Panc1 (cell line): Measurements from ENCODE around the gene LILRB2. TPM values are rescaled to one million over a fixed set of nuclear protein-coding genes. Genes with fewer than 3 reads are reported as not detected.

Experiments
- ATAC-seq: fragments of 200-7000 bp; cut with Tn5 transposase; 2 replicates; pipeline ENCODE4 v1.9.1; 2020; ENCODE audit warnings: mild to moderate bottlenecking, moderate library complexity
- BruUV-seq: library from RNA; stranded (reverse); fragments of 400-500 nt; replicated peaks from 2 replicates; lab custom pipeline; 2021; lab: Mats Ljungman, UMichigan
- CTCF ChIA-PET: fragments of 300-600 bp; sonication (Branson Sonifier 250); formaldehyde crosslinking; loops from one replicate; lab custom pipeline; 2022; ENCODE audit warnings: antibody characterized with exemption; lab: Charles Lee
- POLR2A ChIA-PET: fragments of 300-600 bp; sonication (Branson Sonifier 250); formaldehyde crosslinking; loops from one replicate; lab custom pipeline; 2022; ENCODE audit warnings: antibody characterized with exemption; lab: Charles Lee
- DNase-seq: peaks from one replicate; pipeline ENCODE4 v3.0.0-alpha.2; 2010; ENCODE audit warnings: low read depth, low spot score
- H3K27ac ChIP-seq: 2 replicates; pipeline ENCODE4 v1.5.1; 2011; ENCODE audit warnings: mild to moderate bottlenecking, low read length, inconsistent platforms
- H3K27me3 ChIP-seq: fragments of 200-500 bp; sonication (Bioruptor generic); 2 replicates; pipeline ENCODE4 v1.6.0; 2014; ENCODE audit warnings: low read length, inconsistent platforms; ENCODE audit not compliant: control insufficient read depth, insufficient read depth
- H3K36me3 ChIP-seq: fragments of 200-500 bp; sonication (Bioruptor generic); 2 replicates; pipeline ENCODE4 v1.5.1; 2014; ENCODE audit warnings: inconsistent platforms, mild to moderate bottlenecking, low read length, moderate library complexity; ENCODE audit not compliant: control insufficient read depth, insufficient read depth
- H3K4me1 ChIP-seq: 2 replicates; pipeline ENCODE4 v1.5.1; 2011; ENCODE audit warnings: inconsistent platforms, mild to moderate bottlenecking, low read length, moderate library complexity; ENCODE audit not compliant: control insufficient read depth, insufficient read depth
- H3K4me3 ChIP-seq, 2 experiments: 2 replicates each; pipeline ENCODE4 v1.5.1; 2011 to 2012; ENCODE audit warnings: low read depth in 2 of 2, low read length in 2 of 2, mild to moderate bottlenecking in 2 of 2, inconsistent platforms in 1 of 2, moderate library complexity in 1 of 2
- H3K9me3 ChIP-seq: fragments of 200-500 bp; sonication (Bioruptor generic); 2 replicates; pipeline ENCODE4 v1.5.1; 2014; ENCODE audit warnings: low read depth, mild to moderate bottlenecking, inconsistent platforms, low read length, moderate library complexity; ENCODE audit not compliant: control insufficient read depth, insufficient read depth
- POLR2AphosphoS5 ChIP-seq: IDR thresholded peaks from 2 replicates; pipeline ENCODE4 v1.6.1; 2012; ENCODE audit warnings: mild to moderate bottlenecking, low read depth, low read length, moderate library complexity
- SIN3A ChIP-seq: IDR thresholded peaks from 2 replicates; pipeline ENCODE4 v1.6.1; 2012; ENCODE audit warnings: low read depth, mild to moderate bottlenecking, low read length, moderate library complexity, borderline replicate concordance; ENCODE audit not compliant: insufficient read depth
- TCF7L2 ChIP-seq: IDR thresholded peaks from 2 replicates; pipeline ENCODE4 v1.6.1; 2011; ENCODE audit warnings: mild to moderate bottlenecking, low read depth, low read length, inconsistent platforms
- in situ Hi-C: cut with HindIII; loops from 2 replicates; pipeline ENCODE4 v1.10.0; 2016; ENCODE audit warnings: low sequenced_read_pairs, low pct_unique_long_range_greater_than_20kb
- intact Hi-C: fragments of 100-400 bp; cut with micrococcal nuclease; formaldehyde crosslinking; loops from one replicate; pipeline ENCODE4 v1.10.0; 2022; ENCODE audit not compliant: unreplicated experiment
- total RNA-seq: library from RNA; stranded (reverse); gene quantifications from one replicate; pipeline ENCODE4 v1.2.1, GENCODE V29; 2021; ENCODE audit not compliant: unreplicated experiment
- TF ChIP-seq, protein P1 (sequence below): fragments of 450-650 bp; IDR thresholded peaks from 2 replicates; pipeline ENCODE4 v1.5.1; 2017; ENCODE audit warnings: mild to moderate bottlenecking
- TF ChIP-seq, protein P2 (sequence below), 2 experiments: IDR thresholded peaks; 2 replicates each; pipeline ENCODE4 v1.6.1; 2011 to 2012; ENCODE audit warnings: low read depth in 2 of 2, control low read depth in 1 of 2, low read length in 1 of 2, mild to moderate bottlenecking in 1 of 2, moderate library complexity in 1 of 2; ENCODE audit not compliant: insufficient read depth in 1 of 2

Gene LILRB2
- total RNA-seq, 1 experiment from 2014 or later: not detected

DNA sequence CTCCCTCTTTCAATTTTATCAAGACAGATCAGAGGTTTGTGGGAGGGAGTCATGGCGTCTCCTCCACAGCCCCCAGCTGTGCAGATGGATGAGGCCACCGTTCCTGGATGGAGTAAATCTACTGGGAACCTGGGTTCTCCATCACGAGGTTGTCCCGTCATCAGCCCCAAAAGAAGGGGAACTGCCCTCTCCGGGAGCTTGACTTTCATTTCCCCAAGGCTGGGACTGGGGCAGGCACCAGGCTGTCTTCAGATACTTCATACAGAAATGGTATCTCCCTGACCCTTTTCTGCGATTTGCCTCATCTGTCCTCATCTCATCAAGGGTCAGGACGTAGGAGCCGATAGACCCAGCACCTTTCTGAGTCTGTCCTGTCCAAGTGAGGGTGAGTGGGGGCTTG lies 9.8 kb downstream of the LILRB2 start:
- BruUV-seq: no TSS peak
- in situ Hi-C loops (no loop called here), intact Hi-C loops (no loop called here)
- CTCF ChIA-PET: no interaction called here
- no peak for DNase-seq
- Histone ChIP-seq H3K4me3 (no peak overlapping the region), H3K9me3 (no peaks in the 10 kb centered on the region), H3K27ac (no peak overlapping the region), H3K27me3 (peaks cover 39% of the 10 kb centered on the region), H3K4me1 (no peaks in the 10 kb centered on the region), H3K36me3 (no peaks in the 10 kb centered on the region)
- TF ChIP-seq, protein P1, sequence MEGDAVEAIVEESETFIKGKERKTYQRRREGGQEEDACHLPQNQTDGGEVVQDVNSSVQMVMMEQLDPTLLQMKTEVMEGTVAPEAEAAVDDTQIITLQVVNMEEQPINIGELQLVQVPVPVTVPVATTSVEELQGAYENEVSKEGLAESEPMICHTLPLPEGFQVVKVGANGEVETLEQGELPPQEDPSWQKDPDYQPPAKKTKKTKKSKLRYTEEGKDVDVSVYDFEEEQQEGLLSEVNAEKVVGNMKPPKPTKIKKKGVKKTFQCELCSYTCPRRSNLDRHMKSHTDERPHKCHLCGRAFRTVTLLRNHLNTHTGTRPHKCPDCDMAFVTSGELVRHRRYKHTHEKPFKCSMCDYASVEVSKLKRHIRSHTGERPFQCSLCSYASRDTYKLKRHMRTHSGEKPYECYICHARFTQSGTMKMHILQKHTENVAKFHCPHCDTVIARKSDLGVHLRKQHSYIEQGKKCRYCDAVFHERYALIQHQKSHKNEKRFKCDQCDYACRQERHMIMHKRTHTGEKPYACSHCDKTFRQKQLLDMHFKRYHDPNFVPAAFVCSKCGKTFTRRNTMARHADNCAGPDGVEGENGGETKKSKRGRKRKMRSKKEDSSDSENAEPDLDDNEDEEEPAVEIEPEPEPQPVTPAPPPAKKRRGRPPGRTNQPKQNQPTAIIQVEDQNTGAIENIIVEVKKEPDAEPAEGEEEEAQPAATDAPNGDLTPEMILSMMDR: no peak
- TF ChIP-seq, protein P2, sequence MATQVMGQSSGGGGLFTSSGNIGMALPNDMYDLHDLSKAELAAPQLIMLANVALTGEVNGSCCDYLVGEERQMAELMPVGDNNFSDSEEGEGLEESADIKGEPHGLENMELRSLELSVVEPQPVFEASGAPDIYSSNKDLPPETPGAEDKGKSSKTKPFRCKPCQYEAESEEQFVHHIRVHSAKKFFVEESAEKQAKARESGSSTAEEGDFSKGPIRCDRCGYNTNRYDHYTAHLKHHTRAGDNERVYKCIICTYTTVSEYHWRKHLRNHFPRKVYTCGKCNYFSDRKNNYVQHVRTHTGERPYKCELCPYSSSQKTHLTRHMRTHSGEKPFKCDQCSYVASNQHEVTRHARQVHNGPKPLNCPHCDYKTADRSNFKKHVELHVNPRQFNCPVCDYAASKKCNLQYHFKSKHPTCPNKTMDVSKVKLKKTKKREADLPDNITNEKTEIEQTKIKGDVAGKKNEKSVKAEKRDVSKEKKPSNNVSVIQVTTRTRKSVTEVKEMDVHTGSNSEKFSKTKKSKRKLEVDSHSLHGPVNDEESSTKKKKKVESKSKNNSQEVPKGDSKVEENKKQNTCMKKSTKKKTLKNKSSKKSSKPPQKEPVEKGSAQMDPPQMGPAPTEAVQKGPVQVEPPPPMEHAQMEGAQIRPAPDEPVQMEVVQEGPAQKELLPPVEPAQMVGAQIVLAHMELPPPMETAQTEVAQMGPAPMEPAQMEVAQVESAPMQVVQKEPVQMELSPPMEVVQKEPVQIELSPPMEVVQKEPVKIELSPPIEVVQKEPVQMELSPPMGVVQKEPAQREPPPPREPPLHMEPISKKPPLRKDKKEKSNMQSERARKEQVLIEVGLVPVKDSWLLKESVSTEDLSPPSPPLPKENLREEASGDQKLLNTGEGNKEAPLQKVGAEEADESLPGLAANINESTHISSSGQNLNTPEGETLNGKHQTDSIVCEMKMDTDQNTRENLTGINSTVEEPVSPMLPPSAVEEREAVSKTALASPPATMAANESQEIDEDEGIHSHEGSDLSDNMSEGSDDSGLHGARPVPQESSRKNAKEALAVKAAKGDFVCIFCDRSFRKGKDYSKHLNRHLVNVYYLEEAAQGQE (IDR thresholded peaks at IDR 0.05; ENCODE audit: insufficient read depth in 1 of 2, low read depth in 2 of 2, low read length in 1 of 2): no peak
- TF ChIP-seq SIN3A: no peak
- no peak for TF ChIP-seq TCF7L2
- TF ChIP-seq POLR2AphosphoS5: no peak
- POLR2A ChIA-PET: no interaction called here
- ATAC-seq: no peak

DNA sequence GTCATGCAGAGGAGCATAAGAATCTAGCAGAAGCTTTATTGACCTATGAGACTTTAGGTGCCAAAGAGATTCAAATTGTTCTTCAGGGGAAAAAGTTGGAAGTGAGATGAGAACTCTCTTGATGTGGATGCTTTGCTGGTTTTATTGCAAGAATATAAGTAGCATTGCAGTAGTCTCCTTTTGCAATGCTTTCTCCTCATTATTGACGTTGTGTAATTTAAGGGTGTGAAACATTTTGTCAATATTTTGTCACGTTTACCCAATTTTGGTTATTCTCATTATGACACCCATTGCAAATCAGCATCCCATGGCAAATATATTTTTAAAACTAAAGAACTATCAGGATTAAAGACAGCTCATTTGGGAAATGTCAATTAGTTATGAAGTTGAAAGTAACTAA lies 12.0 kb downstream of the LILRB2 start:
- DNase-seq (no peak), ATAC-seq (no peak)
- CTCF ChIA-PET: no interaction called here
- H3K27me3 ChIP-seq: peaks cover 36% of the 10 kb centered on the region
- TF ChIP-seq TCF7L2: no peak
- TF ChIP-seq POLR2AphosphoS5: no peak
- TF ChIP-seq, protein P1: no peak
- TF ChIP-seq SIN3A: no peak
- TF ChIP-seq, protein P2 (IDR thresholded peaks at IDR 0.05; ENCODE audit: insufficient read depth in 1 of 2, low read depth in 2 of 2, low read length in 1 of 2): no peak
- H3K4me1 ChIP-seq: no peaks in the 10 kb centered on the region
- H3K36me3 ChIP-seq: no peaks in the 10 kb centered on the region
- intact Hi-C loops (no loop called here), in situ Hi-C loops (no loop called here)
- H3K27ac ChIP-seq: no peak overlapping the region
- H3K4me3 ChIP-seq: no peak overlapping the region
- BruUV-seq: no TSS peak
- H3K9me3 ChIP-seq: no peaks in the 10 kb centered on the region
- POLR2A ChIA-PET: interaction anchor here (0.6 kb wide), 1 partner anchor 33 kb away, joined by 3 read pairs; no protein-coding TSS in a partner anchor
